Gastrocnemius medialis (tissue), 4 donors: ENCODE results near the gene SMARCA4.

ENCODE experiments used
- POLR2A ChIP-seq, 2 donors: fragments of 450-650 bp; IDR thresholded peaks; one replicate each; pipeline ENCODE4 v1.6.1; 2017; ENCODE audit warnings: antibody characterized with exemption in 2 of 2, mild to moderate bottlenecking in 2 of 2, moderate library complexity in 2 of 2
- TF ChIP-seq, protein P1 (sequence below), 5 experiments: fragments of 450-650 bp in 3 of 5; fragments of 200-600 bp in 2 of 5; sonication (generic) in 2 of 5; IDR thresholded peaks in 4 of 5; conservative IDR thresholded peaks in 1 of 5; 1 replicate in 4 of 5; 2 replicates in 1 of 5; pipeline ENCODE4 v1.5.1; 2016 to 2019; ENCODE audit warnings: antibody characterized with exemption in 5 of 5, mild to moderate bottlenecking in 3 of 5, moderate library complexity in 3 of 5

DNA sequence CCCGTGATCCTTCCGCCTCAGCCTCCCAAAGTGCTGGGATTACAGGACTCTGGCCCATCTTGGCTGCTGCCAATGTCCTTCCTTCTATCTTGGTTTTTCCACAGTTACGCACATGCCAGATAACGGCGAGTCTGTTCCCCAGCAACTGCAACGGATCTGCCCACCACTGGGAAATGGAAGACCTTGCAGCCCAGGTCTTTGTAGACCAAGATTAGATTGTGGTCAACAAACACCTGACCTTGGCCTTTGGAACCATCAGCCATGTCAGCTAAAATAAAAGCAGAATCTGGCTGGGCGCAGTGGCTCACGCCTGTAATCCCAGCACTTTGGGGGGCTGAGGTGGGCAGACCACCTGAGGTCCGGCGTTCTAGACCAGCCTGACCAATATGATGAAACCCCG is 118.1 kb downstream of the SMARCA4 start:
- TF ChIP-seq, protein P1, sequence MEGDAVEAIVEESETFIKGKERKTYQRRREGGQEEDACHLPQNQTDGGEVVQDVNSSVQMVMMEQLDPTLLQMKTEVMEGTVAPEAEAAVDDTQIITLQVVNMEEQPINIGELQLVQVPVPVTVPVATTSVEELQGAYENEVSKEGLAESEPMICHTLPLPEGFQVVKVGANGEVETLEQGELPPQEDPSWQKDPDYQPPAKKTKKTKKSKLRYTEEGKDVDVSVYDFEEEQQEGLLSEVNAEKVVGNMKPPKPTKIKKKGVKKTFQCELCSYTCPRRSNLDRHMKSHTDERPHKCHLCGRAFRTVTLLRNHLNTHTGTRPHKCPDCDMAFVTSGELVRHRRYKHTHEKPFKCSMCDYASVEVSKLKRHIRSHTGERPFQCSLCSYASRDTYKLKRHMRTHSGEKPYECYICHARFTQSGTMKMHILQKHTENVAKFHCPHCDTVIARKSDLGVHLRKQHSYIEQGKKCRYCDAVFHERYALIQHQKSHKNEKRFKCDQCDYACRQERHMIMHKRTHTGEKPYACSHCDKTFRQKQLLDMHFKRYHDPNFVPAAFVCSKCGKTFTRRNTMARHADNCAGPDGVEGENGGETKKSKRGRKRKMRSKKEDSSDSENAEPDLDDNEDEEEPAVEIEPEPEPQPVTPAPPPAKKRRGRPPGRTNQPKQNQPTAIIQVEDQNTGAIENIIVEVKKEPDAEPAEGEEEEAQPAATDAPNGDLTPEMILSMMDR (IDR thresholded peaks at IDR 0.05 in 4 of 5, conservative IDR thresholded peaks at IDR 0.05 in 1 of 5): no peak
- no peak for TF ChIP-seq POLR2A (IDR thresholded peaks at IDR 0.05)
